Left ventricle myocardium superior (tissue), 1 donor: Measurements from ENCODE around the gene SLC5A9. TPM values are rescaled to one million over a fixed set of nuclear protein-coding genes. Genes with fewer than 3 reads are reported as not detected.
"Not testable (repeated sequence)": the region's sequence is repeated elsewhere in the genome, so short reads cannot be mapped to it uniquely, and the experiment has no call there.

Source experiments
- ATAC-seq: fragments of 200-7000 bp; cut with Tn5 transposase; one replicate; pipeline ENCODE4 v1.9.1; 2020; ENCODE audit warnings: mild to moderate bottlenecking, moderate library complexity
- DNase-seq: peaks from one replicate; pipeline ENCODE4 v3.0.0-alpha.2; 2020
- intact Hi-C: fragments of 100-400 bp; cut with micrococcal nuclease; formaldehyde crosslinking; loops from one replicate; pipeline ENCODE4 v1.11.0; 2022
- total RNA-seq: library from RNA; stranded (reverse); fragmentation: NEBNext Ultra II Directional; extraction: Animal tissue kit (Norgen Biotek cat#: 25700); gene quantifications from one replicate; pipeline ENCODE4 v1.2.1, GENCODE V29; 2021
- donor health status: DM: no; HTN: yes; CAD: no; lungs with severe emphysema.

Gene SLC5A9
- total RNA-seq, 1 donor from 2014 or later = 0.17 TPM

- no peak for ATAC-seq
- intact Hi-C loops = no loop called here
These were observed 14.3 kb upstream of the SLC5A9 start for GRCh38 chr1:48208251-48208650.

GRCh38 chr1:48208652-48209051 lies 13.9 kb upstream of the SLC5A9 start:
- no peak for ATAC-seq
- no peak for DNase-seq
- intact Hi-C loops = no loop called here

More at GRCh38 chr1:48208251-48208650, 14.3 kb upstream of the SLC5A9 start:
- no peak for DNase-seq

- intact Hi-C loops, ATAC-seq, DNase-seq: not testable (repeated sequence)
These were observed 9.1 kb upstream of the SLC5A9 start for GRCh38 chr1:48213462-48213861.

- DNase-seq, intact Hi-C loops, ATAC-seq: not testable (repeated sequence)
These were observed 8.2 kb upstream of the SLC5A9 start for GRCh38 chr1:48214366-48214765.

GRCh38 chr1:48214820-48215219 lies 7.7 kb upstream of the SLC5A9 start:
- DNase-seq = no peak
- peak; percentile 31 for ATAC-seq
- intact Hi-C loops = no loop called here

GRCh38 chr1:48215222-48215621 lies 7.3 kb upstream of the SLC5A9 start:
- DNase-seq = no peak
- intact Hi-C loops = no loop called here
- peak; percentile 14 for ATAC-seq

- ATAC-seq = no peak
- no peak for DNase-seq
- intact Hi-C loops = no loop called here
These were observed 6.6 kb upstream of the SLC5A9 start for GRCh38 chr1:48215889-48216288.

GRCh38 chr1:48216313-48216712 lies 6.2 kb upstream of the SLC5A9 start:
- no peak for ATAC-seq
- no peak for DNase-seq
- intact Hi-C loops = no loop called here

- DNase-seq (no peak), ATAC-seq (no peak)
- intact Hi-C loops = no loop called here
These were observed 5.6 kb upstream of the SLC5A9 start for GRCh38 chr1:48216941-48217340.

GRCh38 chr1:48217856-48218255 lies 4.7 kb upstream of the SLC5A9 start:
- DNase-seq (no peak), ATAC-seq (no peak)
- intact Hi-C loops = no loop called here

GRCh38 chr1:48219803-48220202 lies 2.7 kb upstream of the SLC5A9 start:
- DNase-seq = no peak
- intact Hi-C loops = no loop called here
- no peak for ATAC-seq

GRCh38 chr1:48221122-48221521 lies 1.4 kb upstream of the SLC5A9 start:
- ATAC-seq (no peak), DNase-seq (no peak)
- intact Hi-C loops = no loop called here

- DNase-seq = no peak
- no peak for ATAC-seq
- intact Hi-C loops = no loop called here
These were observed 859 bp upstream of the SLC5A9 start for GRCh38 chr1:48221657-48222056.

- ATAC-seq (no peak), DNase-seq (no peak)
- intact Hi-C loops = no loop called here
These were observed 1.1 kb downstream of the SLC5A9 start for GRCh38 chr1:48223366-48224240.

- intact Hi-C loops = no loop called here
- DNase-seq = no peak
- ATAC-seq = no peak
These were observed 2.3 kb downstream of the SLC5A9 start for GRCh38 chr1:48224791-48225190.

GRCh38 chr1:48225579-48225978 lies 3.1 kb downstream of the SLC5A9 start:
- intact Hi-C loops = no loop called here
- no peak for DNase-seq
- ATAC-seq = no peak

- ATAC-seq (peak; percentile 40), DNase-seq (no peak)
- intact Hi-C loops = no loop called here
These were observed 4.9 kb downstream of the SLC5A9 start for GRCh38 chr1:48227165-48228013.

- DNase-seq (no peak), ATAC-seq (no peak)
- intact Hi-C loops = no loop called here
These were observed 5.6 kb downstream of the SLC5A9 start for GRCh38 chr1:48228156-48228555.

- intact Hi-C loops = no loop called here
- DNase-seq = no peak
- ATAC-seq = no peak
These were observed 6.8 kb downstream of the SLC5A9 start for GRCh38 chr1:48229317-48229716.

GRCh38 chr1:48230236-48230635 lies 7.7 kb downstream of the SLC5A9 start:
- intact Hi-C loops = no loop called here
- DNase-seq (no peak), ATAC-seq (no peak)
